Testis (tissue), 2 donors: ENCODE measurements around the gene EFR3B.

ENCODE experiments used
- CTCF ChIP-seq, 3 experiments: fragments of 450-650 bp in 2 of 3; fragments of 200-600 bp in 1 of 3; sonication (generic) in 1 of 3; IDR thresholded peaks; one replicate each; pipeline ENCODE4 v1.5.1; 2016 to 2019; ENCODE audit warnings: antibody characterized with exemption in 3 of 3, mild to moderate bottlenecking in 2 of 3, moderate library complexity in 1 of 3
- POLR2A ChIP-seq: fragments of 450-650 bp; IDR thresholded peaks from one replicate; pipeline ENCODE4 v1.6.1; 2017; ENCODE audit warnings: antibody characterized with exemption, mild to moderate bottlenecking, moderate library complexity

- TF ChIP-seq POLR2A (no peak), CTCF (IDR thresholded peaks at IDR 0.05) (no peak)
Observed at GRCh38 chr2:25169073-25169470, 127.2 kb downstream of the EFR3B start.
